Measurements from ENCODE around the gene PLCB1. TPM values are rescaled to one million over a fixed set of nuclear protein-coding genes. Genes with fewer than 3 reads are reported as not detected.
A peak's percentile ranks its signal among the peaks of the same experiment; 100 is the strongest.

PLCB1 gene
- total RNA-seq, 1 donor, result 13.4 TPM

DNA sequence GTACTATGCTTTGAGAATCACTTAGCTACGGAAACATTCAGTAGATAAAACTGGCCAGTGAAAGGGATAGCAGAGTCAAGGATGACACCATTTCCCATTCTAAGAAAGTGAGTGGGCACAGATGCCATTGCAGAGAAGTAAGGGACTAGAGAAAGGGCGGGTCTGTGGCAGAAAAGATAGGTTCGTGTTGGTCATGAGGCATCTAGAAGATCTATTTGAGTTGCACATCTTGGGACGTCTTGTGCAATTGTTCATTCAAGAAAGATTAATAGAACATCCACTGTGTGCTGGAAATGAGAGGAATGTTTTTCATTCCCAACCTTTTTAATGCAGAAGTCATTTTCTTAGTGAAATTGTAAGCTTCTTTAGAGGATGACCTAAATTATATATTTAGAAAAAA, 161.7 kb downstream of the PLCB1 start:
- TF ChIP-seq, protein P1, sequence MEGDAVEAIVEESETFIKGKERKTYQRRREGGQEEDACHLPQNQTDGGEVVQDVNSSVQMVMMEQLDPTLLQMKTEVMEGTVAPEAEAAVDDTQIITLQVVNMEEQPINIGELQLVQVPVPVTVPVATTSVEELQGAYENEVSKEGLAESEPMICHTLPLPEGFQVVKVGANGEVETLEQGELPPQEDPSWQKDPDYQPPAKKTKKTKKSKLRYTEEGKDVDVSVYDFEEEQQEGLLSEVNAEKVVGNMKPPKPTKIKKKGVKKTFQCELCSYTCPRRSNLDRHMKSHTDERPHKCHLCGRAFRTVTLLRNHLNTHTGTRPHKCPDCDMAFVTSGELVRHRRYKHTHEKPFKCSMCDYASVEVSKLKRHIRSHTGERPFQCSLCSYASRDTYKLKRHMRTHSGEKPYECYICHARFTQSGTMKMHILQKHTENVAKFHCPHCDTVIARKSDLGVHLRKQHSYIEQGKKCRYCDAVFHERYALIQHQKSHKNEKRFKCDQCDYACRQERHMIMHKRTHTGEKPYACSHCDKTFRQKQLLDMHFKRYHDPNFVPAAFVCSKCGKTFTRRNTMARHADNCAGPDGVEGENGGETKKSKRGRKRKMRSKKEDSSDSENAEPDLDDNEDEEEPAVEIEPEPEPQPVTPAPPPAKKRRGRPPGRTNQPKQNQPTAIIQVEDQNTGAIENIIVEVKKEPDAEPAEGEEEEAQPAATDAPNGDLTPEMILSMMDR (IDR thresholded peaks at IDR 0.05; ENCODE audit: extremely low read depth, low read depth, low read length), result no peak
- H3K4me2 ChIP-seq (ENCODE audit: insufficient read depth, low read length), result no peak overlapping the region
- no peak overlapping the region for H3K27ac ChIP-seq (ENCODE audit: low read depth, low read length)
- H3K4me3 ChIP-seq (ENCODE audit: insufficient read depth, low read length), result no peak overlapping the region
- no peak overlapping the region for H2AFZ ChIP-seq (ENCODE audit: low read length)
- peaks cover 7% of the 10 kb centered on the region for H3K4me1 ChIP-seq (ENCODE audit: insufficient read depth, low read length)
- H3K9me3 ChIP-seq (ENCODE audit: low read depth, low read length), result no peaks in the 10 kb centered on the region
- H3K79me2 ChIP-seq (ENCODE audit: insufficient read depth, low read length), result no peaks in the 10 kb centered on the region
- H3K27me3 ChIP-seq (ENCODE audit: insufficient read depth, low read length), result no peaks in the 10 kb centered on the region
- H4K20me1 ChIP-seq (ENCODE audit: insufficient read depth, low read length), result no peaks in the 10 kb centered on the region
- DNase-seq (ENCODE audit: insufficient read length, low spot score, missing footprints), result no peak
- H3K36me3 ChIP-seq (ENCODE audit: insufficient read depth, low read length), result no peaks in the 10 kb centered on the region

DNA sequence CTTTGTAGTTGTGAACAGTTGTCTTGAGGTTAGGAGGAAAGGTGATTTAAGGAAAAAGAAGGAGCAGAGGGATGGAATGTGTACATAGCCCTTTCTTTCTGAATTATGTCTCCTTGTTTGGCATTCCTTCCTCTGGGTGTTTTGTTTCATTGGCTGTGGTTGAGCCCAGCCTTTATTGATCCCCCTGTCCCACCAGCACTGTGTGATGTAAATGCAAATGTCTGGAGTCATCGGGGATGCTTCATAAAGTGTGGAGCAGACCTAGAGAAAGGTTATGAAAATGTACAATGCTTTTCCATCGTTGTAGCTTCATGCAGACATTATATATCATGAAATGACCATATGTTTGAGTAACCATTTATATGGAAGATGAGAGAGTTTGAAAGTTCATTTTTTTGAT, 164.5 kb downstream of the PLCB1 start:
- H3K36me3 ChIP-seq (ENCODE audit: insufficient read depth, low read length), result no peaks in the 10 kb centered on the region
- DNase-seq (ENCODE audit: insufficient read length, low spot score, missing footprints), result no peak
- H3K4me2 ChIP-seq (ENCODE audit: insufficient read depth, low read length), result no peak overlapping the region
- TF ChIP-seq, protein P1 (IDR thresholded peaks at IDR 0.05; ENCODE audit: extremely low read depth, low read depth, low read length), result no peak
- no peak overlapping the region for H3K4me3 ChIP-seq (ENCODE audit: insufficient read depth, low read length)
- H3K9me3 ChIP-seq (ENCODE audit: low read depth, low read length), result no peaks in the 10 kb centered on the region
- H4K20me1 ChIP-seq (ENCODE audit: insufficient read depth, low read length), result no peaks in the 10 kb centered on the region
- no peaks in the 10 kb centered on the region for H3K79me2 ChIP-seq (ENCODE audit: insufficient read depth, low read length)
- H3K27ac ChIP-seq (ENCODE audit: low read depth, low read length), result no peak overlapping the region
- H3K27me3 ChIP-seq (ENCODE audit: insufficient read depth, low read length), result no peaks in the 10 kb centered on the region
- H3K4me1 ChIP-seq (ENCODE audit: insufficient read depth, low read length), result peaks cover 11% of the 10 kb centered on the region
- H2AFZ ChIP-seq (ENCODE audit: low read length), result no peak overlapping the region

DNA sequence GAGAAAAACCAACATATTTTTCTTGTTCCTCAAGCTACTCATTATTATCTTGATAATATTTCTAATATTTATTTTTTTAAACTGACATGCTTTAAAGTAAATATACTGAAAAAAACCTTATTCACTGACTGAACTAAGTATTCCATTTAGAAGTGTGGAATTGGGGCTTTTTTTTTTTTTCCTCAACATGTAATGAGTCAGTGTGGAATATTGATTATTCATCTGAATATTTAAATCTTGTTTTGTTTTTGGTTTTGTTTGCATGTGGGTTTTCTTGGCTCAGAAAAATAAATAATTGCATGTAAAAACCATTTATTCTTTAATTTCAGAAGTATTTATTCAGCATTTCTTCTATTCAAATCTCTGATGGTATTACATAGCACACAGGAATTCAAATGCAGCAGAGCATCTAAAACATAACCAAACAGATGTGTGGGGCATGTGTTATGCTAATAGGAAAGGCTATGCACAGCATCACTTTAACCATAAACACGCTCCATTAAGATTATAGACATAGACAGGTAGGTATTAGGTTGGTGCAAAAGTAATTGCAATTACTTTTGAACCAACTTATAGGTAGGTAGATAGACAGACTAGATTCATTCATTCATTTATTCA, 166.5 kb downstream of the PLCB1 start:
- Histone ChIP-seq H3K36me3 (ENCODE audit: insufficient read depth, low read length) (no peaks in the 10 kb centered on the region), H4K20me1 (ENCODE audit: insufficient read depth, low read length) (no peaks in the 10 kb centered on the region), H3K79me2 (ENCODE audit: insufficient read depth, low read length) (no peaks in the 10 kb centered on the region), H3K9me3 (ENCODE audit: low read depth, low read length) (no peaks in the 10 kb centered on the region), H3K27ac (ENCODE audit: low read depth, low read length) (no peak overlapping the region), H3K4me3 (ENCODE audit: insufficient read depth, low read length) (no peak overlapping the region), H2AFZ (ENCODE audit: low read length) (no peak overlapping the region), H3K4me2 (ENCODE audit: insufficient read depth, low read length) (no peak overlapping the region), H3K4me1 (ENCODE audit: insufficient read depth, low read length) (peaks cover 6% of the 10 kb centered on the region), H3K27me3 (ENCODE audit: insufficient read depth, low read length) (no peaks in the 10 kb centered on the region)
- no peak for DNase-seq (ENCODE audit: insufficient read length, low spot score, missing footprints)
- TF ChIP-seq, protein P1 (IDR thresholded peaks at IDR 0.05; ENCODE audit: extremely low read depth, low read depth, low read length), result no peak

DNA sequence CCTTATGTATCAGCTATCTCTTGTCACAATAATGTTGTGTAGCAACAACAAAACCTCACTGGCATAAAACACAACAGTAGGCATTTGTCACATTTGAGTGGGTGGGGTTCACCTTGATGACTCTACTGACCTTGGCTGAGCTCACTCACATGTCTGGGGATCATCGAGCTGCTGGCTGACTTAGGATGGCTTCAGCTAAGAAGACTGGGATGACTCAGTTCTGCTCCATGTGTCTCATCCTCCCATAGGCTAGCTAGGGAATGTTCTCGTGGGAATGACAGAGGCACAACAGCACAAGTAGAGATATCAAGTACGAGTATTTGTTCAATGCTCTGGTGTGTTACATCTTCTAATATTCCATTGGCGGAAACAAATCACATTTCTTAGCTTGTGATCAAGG, 167.9 kb downstream of the PLCB1 start:
- no peak overlapping the region for H2AFZ ChIP-seq (ENCODE audit: low read length)
- no peak overlapping the region for H3K27ac ChIP-seq (ENCODE audit: low read depth, low read length)
- no peak overlapping the region for H3K4me3 ChIP-seq (ENCODE audit: insufficient read depth, low read length)
- no peaks in the 10 kb centered on the region for H3K9me3 ChIP-seq (ENCODE audit: low read depth, low read length)
- no peaks in the 10 kb centered on the region for H3K36me3 ChIP-seq (ENCODE audit: insufficient read depth, low read length)
- peak overlapping the region; percentile 1 for H3K4me2 ChIP-seq (ENCODE audit: insufficient read depth, low read length)
- no peaks in the 10 kb centered on the region for H3K27me3 ChIP-seq (ENCODE audit: insufficient read depth, low read length)
- TF ChIP-seq, protein P1 (IDR thresholded peaks at IDR 0.05; ENCODE audit: extremely low read depth, low read depth, low read length), result no peak
- no peaks in the 10 kb centered on the region for H3K79me2 ChIP-seq (ENCODE audit: insufficient read depth, low read length)
- peaks cover 6% of the 10 kb centered on the region for H3K4me1 ChIP-seq (ENCODE audit: insufficient read depth, low read length)
- H4K20me1 ChIP-seq (ENCODE audit: insufficient read depth, low read length), result no peaks in the 10 kb centered on the region
- DNase-seq (ENCODE audit: insufficient read length, low spot score, missing footprints), result no peak
